Lower lobe of right lung (tissue), 2 donors: Measurements from ENCODE around the gene CHAF1A. TPM values are rescaled to one million over a fixed set of nuclear protein-coding genes. Genes with fewer than 3 reads are reported as not detected.

Source experiments
- ATAC-seq, 2 donors: fragments of 200-7000 bp; cut with Tn5 transposase; one replicate each; pipeline ENCODE4 v1.9.1; 2020 to 2022; ENCODE audit warnings: mild to moderate bottlenecking in 2 of 2, moderate library complexity in 2 of 2
- DNase-seq: peaks from one replicate; pipeline ENCODE4 v3.0.0-alpha.2; 2020
- H3K27ac ChIP-seq: fragments of 200-600 bp; one replicate; pipeline ENCODE4 v1.8.0; 2022
- H3K27me3 ChIP-seq: fragments of 200-600 bp; one replicate; pipeline ENCODE4 v1.8.0; 2022; ENCODE audit warnings: low read depth
- H3K36me3 ChIP-seq: fragments of 200-600 bp; one replicate; pipeline ENCODE4 v1.8.0; 2022; ENCODE audit warnings: mild to moderate bottlenecking
- H3K4me1 ChIP-seq: fragments of 200-600 bp; one replicate; pipeline ENCODE4 v1.8.0; 2022
- H3K4me3 ChIP-seq: fragments of 200-600 bp; one replicate; pipeline ENCODE4 v1.8.0; 2022; ENCODE audit warnings: mild to moderate bottlenecking
- H3K9me3 ChIP-seq: fragments of 200-600 bp; one replicate; pipeline ENCODE4 v1.8.0; 2022
- intact Hi-C: fragments of 100-400 bp; cut with DNase I; formaldehyde crosslinking; loops from one replicate; pipeline ENCODE4 v1.11.0; 2022
- total RNA-seq: library from RNA; stranded (reverse); fragmentation: NEBNext Ultra II Directional; extraction: Animal tissue kit (Norgen Biotek cat#: 25700); gene quantifications from one replicate; pipeline ENCODE4 v1.2.1, GENCODE V29; 2021
- TF ChIP-seq, protein P1 (sequence below): fragments of 200-600 bp; IDR thresholded peaks from one replicate; pipeline ENCODE4 v1.8.0; 2022; ENCODE audit warnings: antibody characterized with exemption, mild to moderate bottlenecking
- donor health status: DM: no; HTN: yes; CAD: no; lungs with severe emphysema.

CHAF1A gene
- total RNA-seq, 1 donor from 2014 or later, result 7.2 TPM

DNA sequence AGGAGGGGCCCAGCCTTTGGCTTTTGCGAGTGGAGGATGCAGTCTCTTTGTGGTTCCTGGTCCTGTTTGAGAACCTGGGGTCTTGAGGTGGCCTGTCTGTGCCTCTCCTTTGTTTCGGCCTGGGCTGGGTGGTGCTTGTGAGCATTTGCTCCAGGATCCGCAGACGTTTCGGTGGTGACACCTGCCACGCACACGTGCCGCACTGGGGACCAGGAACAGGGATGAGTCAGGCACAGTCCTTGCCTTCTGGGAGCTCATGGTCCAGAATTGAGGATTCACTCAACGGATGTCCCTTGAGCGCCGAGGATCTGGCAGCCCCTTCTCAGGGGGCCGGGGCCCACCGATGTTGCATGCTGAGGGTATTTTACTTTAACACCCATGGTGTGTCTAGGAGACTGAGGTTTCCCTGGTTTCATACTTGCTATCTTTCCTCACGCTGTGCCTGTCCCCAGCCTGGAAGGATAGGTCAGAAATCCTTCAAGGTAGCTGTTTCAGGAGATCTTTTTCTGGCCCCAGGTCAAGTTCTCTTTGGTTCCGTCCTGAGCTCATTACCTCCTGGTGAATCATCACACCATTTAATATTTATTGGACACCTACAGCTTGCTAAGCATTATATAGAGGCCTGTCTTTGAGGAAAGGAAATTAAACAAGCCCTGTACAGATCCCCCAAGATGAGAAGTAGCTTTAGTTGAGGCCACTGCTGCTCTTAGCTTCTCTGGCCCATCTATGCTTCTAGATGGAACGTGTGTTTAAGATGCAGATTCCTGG lies 74.8 kb downstream of the CHAF1A start:
- H3K4me3 ChIP-seq, result no peak overlapping the region
- H3K27me3 ChIP-seq, result no peaks in the 10 kb centered on the region
- TF ChIP-seq, protein P1, sequence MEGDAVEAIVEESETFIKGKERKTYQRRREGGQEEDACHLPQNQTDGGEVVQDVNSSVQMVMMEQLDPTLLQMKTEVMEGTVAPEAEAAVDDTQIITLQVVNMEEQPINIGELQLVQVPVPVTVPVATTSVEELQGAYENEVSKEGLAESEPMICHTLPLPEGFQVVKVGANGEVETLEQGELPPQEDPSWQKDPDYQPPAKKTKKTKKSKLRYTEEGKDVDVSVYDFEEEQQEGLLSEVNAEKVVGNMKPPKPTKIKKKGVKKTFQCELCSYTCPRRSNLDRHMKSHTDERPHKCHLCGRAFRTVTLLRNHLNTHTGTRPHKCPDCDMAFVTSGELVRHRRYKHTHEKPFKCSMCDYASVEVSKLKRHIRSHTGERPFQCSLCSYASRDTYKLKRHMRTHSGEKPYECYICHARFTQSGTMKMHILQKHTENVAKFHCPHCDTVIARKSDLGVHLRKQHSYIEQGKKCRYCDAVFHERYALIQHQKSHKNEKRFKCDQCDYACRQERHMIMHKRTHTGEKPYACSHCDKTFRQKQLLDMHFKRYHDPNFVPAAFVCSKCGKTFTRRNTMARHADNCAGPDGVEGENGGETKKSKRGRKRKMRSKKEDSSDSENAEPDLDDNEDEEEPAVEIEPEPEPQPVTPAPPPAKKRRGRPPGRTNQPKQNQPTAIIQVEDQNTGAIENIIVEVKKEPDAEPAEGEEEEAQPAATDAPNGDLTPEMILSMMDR, result no peak
- no peak overlapping the region for H3K27ac ChIP-seq
- DNase-seq (no peak), ATAC-seq (no peak)
- H3K4me1 ChIP-seq, result peaks cover 16% of the 10 kb centered on the region
- no peaks in the 10 kb centered on the region for H3K9me3 ChIP-seq
- peaks cover 53% of the 10 kb centered on the region for H3K36me3 ChIP-seq
- intact Hi-C loops, result no loop called here

DNA sequence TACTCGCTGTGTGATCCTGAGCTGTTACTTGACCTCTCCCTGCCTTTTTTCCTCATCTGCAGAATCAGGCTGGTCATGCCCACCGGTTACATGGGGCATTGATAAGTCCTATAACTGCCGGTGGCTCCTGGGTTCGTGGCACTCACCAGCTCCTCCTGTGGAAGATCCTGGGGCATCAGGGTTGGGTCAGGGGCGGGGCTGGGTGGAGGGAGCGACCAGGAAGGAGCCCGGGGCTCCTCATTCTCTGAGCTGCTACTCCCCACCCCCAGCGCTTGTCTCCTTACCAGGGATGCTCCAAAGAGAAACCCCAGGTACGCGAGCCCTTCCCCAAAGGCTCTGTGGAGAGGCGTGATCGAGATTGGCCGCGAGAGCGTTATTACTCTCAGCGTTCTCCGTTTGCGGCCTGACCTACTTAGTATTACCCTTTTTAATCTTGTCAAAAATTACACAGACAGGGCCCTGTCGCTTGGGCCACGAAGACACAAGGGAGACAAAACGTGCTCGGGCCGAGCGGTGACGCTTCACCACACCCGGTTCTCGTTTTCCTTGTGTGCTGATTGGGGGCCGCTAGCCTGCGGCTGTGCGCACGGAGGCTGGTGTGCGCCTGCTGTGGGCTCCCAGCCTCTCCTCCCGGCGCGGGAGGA lies 80.4 kb downstream of the CHAF1A start:
- Histone ChIP-seq H3K4me3 (no peak overlapping the region), H3K27ac (no peak overlapping the region), H3K36me3 (peaks cover 51% of the 10 kb centered on the region), H3K27me3 (no peaks in the 10 kb centered on the region), H3K4me1 (no peaks in the 10 kb centered on the region), H3K9me3 (no peaks in the 10 kb centered on the region)
- DNase-seq, result no peak
- intact Hi-C loops, result no loop called here
- ATAC-seq, result no peak
- TF ChIP-seq, protein P1, result no peak

DNA sequence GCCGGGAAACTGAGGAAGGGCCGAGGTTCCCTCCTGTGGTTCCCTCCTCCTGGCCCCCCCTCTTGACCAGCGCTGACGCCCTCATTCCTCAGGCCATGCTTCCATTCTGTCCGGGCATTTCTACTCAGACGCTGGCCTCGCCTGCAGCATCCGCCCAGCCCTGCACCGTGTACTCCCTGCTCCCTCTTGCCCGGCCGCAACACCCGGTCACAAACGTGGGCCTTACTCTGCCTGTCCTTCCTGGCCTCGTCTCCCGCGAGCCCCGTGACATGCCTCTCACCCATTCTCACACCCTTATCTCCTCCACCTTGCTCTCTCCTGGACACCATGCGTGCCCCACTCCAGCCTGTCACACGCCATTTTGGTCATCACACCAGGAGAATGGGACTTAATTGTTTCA lies 80.9 kb downstream of the CHAF1A start:
- Histone ChIP-seq H3K27me3 (no peaks in the 10 kb centered on the region), H3K4me3 (no peak overlapping the region), H3K9me3 (no peaks in the 10 kb centered on the region), H3K27ac (no peak overlapping the region), H3K4me1 (no peaks in the 10 kb centered on the region), H3K36me3 (peaks cover 52% of the 10 kb centered on the region)
- ATAC-seq (peak in 1 of 2 donors; percentile 11), DNase-seq (no peak)
- TF ChIP-seq, protein P1, result no peak
- intact Hi-C loops, result no loop called here

DNA sequence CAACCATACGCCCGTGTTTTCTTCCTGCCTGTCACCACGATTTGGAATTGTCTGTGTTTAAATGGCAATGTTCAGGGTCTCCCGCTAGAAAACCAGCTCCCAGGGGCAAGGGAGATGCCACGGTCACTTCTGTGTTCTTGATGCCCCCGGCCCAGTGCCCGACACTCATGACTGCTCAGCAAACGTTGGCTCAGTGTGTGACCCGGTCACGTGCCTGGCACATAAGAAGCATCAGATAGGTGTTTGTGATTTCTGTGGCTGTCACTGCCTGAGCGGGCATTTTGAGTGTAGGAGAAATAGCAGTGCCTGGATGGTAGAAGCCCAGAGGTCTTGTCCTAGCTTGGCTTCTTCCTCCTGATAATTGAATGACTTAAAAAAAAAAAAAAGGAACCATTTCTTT lies 85.1 kb downstream of the CHAF1A start:
- H3K27ac ChIP-seq, result no peak overlapping the region
- no peak for ATAC-seq
- TF ChIP-seq, protein P1, result no peak
- no peaks in the 10 kb centered on the region for H3K4me1 ChIP-seq
- DNase-seq, result no peak
- intact Hi-C loops, result no loop called here
- no peaks in the 10 kb centered on the region for H3K27me3 ChIP-seq
- H3K36me3 ChIP-seq, result peaks cover 59% of the 10 kb centered on the region
- no peaks in the 10 kb centered on the region for H3K9me3 ChIP-seq
- no peak overlapping the region for H3K4me3 ChIP-seq

DNA sequence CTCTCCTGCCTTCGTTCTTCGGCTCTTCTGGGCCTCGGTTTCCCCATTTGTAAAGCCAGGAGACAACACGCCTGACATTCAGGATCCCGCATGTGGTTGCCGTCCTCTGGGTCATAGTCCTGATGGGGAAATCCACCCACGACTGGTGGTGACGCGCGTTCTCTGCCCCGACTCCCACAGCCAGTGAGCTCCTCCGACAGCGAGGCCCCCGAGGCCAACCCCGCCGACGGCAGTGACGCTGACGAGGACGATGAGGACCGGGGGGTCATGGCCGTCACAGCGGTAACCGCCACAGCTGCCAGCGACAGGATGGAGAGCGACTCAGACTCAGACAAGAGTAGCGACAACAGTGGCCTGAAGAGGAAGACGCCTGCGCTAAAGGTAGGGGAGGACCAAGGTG lies 86.1 kb downstream of the CHAF1A start:
- no peak overlapping the region for H3K4me3 ChIP-seq
- DNase-seq (no peak), ATAC-seq (no peak)
- H3K9me3 ChIP-seq, result no peaks in the 10 kb centered on the region
- no peak overlapping the region for H3K27ac ChIP-seq
- TF ChIP-seq, protein P1, result no peak
- H3K36me3 ChIP-seq, result peaks cover 53% of the 10 kb centered on the region
- no peaks in the 10 kb centered on the region for H3K27me3 ChIP-seq
- intact Hi-C loops, result no loop called here
- no peaks in the 10 kb centered on the region for H3K4me1 ChIP-seq
